ENCODE data around the gene SLC6A19.

DNA sequence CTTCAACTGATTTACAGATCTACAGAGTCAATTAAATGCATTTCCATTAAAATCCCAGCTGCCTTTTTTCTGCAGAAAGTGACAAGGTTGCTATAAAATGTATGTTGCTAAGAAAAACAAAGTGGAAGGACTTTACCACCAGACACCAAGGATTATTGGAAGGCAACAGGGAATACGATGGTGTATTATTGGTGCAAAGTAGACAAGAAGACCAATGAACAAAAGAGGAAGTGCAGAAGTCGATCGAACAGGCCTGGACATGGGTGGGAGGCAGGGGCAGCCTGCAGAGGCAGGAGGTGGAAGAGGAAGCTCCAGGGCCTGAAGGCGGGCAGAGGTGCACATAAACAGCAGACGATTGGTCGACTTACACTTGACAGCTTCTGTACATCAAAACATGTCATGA lies 10.6 kb upstream of the SLC6A19 start:
- TF ChIP-seq CTCF (IDR thresholded peaks at IDR 0.05; ENCODE audit: low read depth, low read length) (no peak), EZH2phosphoT487 (IDR thresholded peaks at IDR 0.05; ENCODE audit: low read depth) (no peak)

All from OCI-LY3 (cell line).